NCI-H1417 (cell line): ENCODE measurements around the gene RASSF5.

Source experiments
- DNase-seq, 3 experiments: peaks; one replicate each; lab custom pipeline; 2025; lab: John Stamatoyannopoulos, UW

Gene RASSF5

GRCh38 chr1:206547104-206547503 lies 39.8 kb downstream of the RASSF5 start:
- DNase-seq = peak in 2 of 3 experiments; percentile 19 to 81

GRCh38 chr1:206550446-206550845 lies 43.1 kb downstream of the RASSF5 start:
- DNase-seq = peak; percentile 75 to 97 (median 93)

- DNase-seq = no peak
Measured at GRCh38 chr1:206551296-206551985, 44.1 kb downstream of the RASSF5 start.

GRCh38 chr1:206551986-206552326 lies 44.6 kb downstream of the RASSF5 start:
- DNase-seq = peak in 1 of 3 experiments; percentile 65

GRCh38 chr1:206554211-206554610 lies 46.9 kb downstream of the RASSF5 start:
- no peak for DNase-seq

GRCh38 chr1:206554701-206555472 lies 47.6 kb downstream of the RASSF5 start:
- peak in 1 of 3 experiments; percentile 29 for DNase-seq

GRCh38 chr1:206555473-206555935 lies 48.2 kb downstream of the RASSF5 start:
- DNase-seq = peak in 1 of 3 experiments; percentile 29

- peak; percentile 39 to 80 (median 71) for DNase-seq
Measured at GRCh38 chr1:206556047-206556749, 48.9 kb downstream of the RASSF5 start.

- peak; percentile 84 to 90 (median 89) for DNase-seq
Measured at GRCh38 chr1:206556750-206557635, 49.7 kb downstream of the RASSF5 start.

- DNase-seq = peak in 2 of 3 experiments; percentile 30 to 68
Measured at GRCh38 chr1:206557636-206558473, 50.5 kb downstream of the RASSF5 start.

GRCh38 chr1:206558794-206559671 lies 51.7 kb downstream of the RASSF5 start:
- DNase-seq = peak in 1 of 3 experiments; percentile 56

- no peak for DNase-seq
Measured at GRCh38 chr1:206559672-206559995, 52.3 kb downstream of the RASSF5 start.

GRCh38 chr1:206560007-206560716 lies 52.8 kb downstream of the RASSF5 start:
- peak in 2 of 3 experiments; percentile 60 to 87 for DNase-seq

GRCh38 chr1:206563367-206564207 lies 56.3 kb downstream of the RASSF5 start:
- peak in 1 of 3 experiments; percentile 41 for DNase-seq

- no peak for DNase-seq
Measured at GRCh38 chr1:206565995-206566394, 58.7 kb downstream of the RASSF5 start.

GRCh38 chr1:206566999-206567398 lies 59.7 kb downstream of the RASSF5 start:
- DNase-seq = peak in 2 of 3 experiments; percentile 74 to 90

- DNase-seq = no peak
Measured at GRCh38 chr1:206568256-206568655, 60.9 kb downstream of the RASSF5 start.

- no peak for DNase-seq
Measured at GRCh38 chr1:206568779-206569352, 61.5 kb downstream of the RASSF5 start.
